Astrocyte of the spinal cord (primary cell): ENCODE data around the gene LRIF1.

Experiments used
- DNase-seq: peaks from one replicate; pipeline ENCODE4 v3.0.0; 2011; ENCODE audit warnings: low read depth, low spot score
- H3K4me3 ChIP-seq: 2 replicates; pipeline ENCODE4 v1.5.1; 2011; ENCODE audit warnings: low read depth, mild to moderate bottlenecking, low read length, moderate library complexity
- in situ Hi-C: cut with HindIII; loops from 2 replicates; pipeline ENCODE4 v1.10.0; 2017; ENCODE audit warnings: low sequenced_read_pairs
- TF ChIP-seq, protein P1 (sequence below): IDR thresholded peaks from 2 replicates; pipeline ENCODE4 v1.5.1; 2012; ENCODE audit warnings: low read depth, mild to moderate bottlenecking, low read length, inconsistent platforms

Gene LRIF1

DNA sequence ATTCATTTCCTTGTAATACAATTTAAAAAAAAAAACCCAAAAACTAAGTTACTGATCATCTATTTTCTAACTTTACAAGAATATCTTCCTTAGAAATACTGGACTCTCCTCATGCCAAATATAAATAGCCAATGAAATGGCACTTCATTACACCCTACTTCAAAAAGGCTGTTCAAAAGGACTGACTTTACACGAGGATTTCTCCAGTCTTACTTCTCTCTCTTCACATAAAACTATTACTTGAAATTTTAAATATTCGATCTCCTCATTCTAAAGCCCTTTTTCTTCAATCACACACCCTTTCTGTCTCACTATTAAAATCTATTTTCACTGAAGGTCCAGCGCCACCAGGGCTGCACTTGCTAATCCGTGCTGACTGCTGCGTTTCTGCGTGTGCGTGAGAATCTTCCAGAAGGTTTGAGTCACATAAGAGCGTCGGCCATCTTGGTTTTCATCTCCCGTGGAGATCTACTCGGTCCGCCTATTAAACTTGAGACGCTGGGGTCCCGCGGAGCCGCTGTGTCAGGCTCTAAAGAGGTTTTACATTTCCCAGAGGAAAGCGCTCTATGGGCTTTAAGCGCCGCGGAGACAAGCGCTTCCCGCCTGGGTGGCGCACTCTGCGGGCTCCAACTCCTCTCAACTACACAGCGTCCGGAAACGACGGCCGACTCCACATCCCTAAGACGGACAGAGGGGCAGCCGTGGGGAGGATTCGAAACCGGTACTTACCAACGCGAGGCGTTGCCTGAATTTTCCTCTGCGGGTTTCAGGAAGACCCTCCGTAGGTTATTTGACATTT lies 631 bp downstream of the LRIF1 start:
- H3K4me3 ChIP-seq: peak overlapping the region; percentile 73
- in situ Hi-C loops: no loop called here
- TF ChIP-seq, protein P1, sequence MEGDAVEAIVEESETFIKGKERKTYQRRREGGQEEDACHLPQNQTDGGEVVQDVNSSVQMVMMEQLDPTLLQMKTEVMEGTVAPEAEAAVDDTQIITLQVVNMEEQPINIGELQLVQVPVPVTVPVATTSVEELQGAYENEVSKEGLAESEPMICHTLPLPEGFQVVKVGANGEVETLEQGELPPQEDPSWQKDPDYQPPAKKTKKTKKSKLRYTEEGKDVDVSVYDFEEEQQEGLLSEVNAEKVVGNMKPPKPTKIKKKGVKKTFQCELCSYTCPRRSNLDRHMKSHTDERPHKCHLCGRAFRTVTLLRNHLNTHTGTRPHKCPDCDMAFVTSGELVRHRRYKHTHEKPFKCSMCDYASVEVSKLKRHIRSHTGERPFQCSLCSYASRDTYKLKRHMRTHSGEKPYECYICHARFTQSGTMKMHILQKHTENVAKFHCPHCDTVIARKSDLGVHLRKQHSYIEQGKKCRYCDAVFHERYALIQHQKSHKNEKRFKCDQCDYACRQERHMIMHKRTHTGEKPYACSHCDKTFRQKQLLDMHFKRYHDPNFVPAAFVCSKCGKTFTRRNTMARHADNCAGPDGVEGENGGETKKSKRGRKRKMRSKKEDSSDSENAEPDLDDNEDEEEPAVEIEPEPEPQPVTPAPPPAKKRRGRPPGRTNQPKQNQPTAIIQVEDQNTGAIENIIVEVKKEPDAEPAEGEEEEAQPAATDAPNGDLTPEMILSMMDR: peak; percentile 6
- peak; percentile 89 for DNase-seq

DNA sequence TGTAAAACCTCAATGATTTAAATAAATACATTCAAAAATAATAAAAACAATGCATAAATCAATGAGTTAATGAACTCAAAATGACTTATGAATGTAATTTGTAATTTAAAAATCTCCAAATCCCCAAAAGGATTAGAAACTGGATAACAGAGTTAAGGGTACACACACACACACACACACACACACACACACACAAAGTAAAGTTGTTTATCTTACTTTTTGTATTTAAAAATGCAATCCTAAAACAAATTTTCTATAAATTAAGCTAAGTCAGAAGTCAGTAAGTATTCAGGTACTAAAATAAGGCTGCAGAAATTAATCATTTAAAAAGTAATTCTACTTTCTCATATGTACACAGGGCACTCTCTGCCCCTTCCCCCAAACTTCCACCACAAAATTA lies 1.8 kb downstream of the LRIF1 start:
- in situ Hi-C loops: no loop called here
- no peak overlapping the region for H3K4me3 ChIP-seq
- DNase-seq: no peak
- TF ChIP-seq, protein P1: no peak

DNA sequence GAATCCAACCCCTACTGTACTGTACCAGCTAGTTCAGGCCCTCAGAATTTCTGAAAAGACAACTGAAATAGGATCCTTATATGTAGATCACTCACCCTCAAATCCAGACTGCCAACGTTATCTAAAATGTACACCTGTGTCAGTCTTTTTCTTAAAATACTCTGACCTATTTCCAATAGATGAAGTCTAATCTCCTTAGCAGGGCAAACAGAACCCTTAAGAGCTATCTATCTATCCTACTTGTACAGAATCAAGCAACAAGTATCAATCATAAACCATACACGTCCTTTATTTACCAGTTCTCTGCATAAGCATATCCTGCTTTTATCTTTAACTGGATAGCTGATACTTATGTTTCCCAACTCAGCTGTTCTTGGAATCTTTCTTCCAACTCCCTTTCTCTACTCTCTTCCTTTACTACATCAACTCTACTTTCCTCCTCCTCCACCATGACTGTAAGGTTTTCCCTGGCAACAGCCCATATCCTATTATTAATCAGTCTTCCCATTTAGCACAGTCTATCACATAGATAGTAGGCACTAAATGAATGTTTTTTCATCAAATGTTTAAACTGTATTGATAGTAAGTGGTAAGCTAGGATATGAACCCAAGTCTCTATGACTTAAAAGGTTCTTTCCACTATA lies 2.8 kb downstream of the LRIF1 start:
- in situ Hi-C loops: no loop called here
- H3K4me3 ChIP-seq: no peak overlapping the region
- TF ChIP-seq, protein P1: no peak
- no peak for DNase-seq

DNA sequence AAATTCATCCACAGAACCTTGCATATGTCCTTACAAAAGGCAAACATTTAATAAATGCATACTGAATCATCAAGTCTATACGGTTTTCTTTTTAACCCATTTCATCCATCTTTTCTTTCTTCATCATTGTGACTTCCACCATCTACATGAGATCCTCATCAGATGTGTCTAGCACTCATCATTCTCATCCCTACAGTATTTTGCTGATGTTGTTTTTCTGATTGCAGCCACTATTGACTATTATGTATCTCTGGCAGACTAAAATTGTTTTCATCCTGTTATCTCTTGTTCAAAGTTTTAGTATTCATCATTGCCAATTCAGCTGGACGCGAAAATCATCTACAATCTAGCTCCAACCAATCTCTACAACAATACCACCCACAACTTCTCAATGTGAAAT lies 5.9 kb downstream of the LRIF1 start:
- TF ChIP-seq, protein P1: no peak
- H3K4me3 ChIP-seq: no peak overlapping the region
- no peak for DNase-seq
- in situ Hi-C loops: no loop called here

DNA sequence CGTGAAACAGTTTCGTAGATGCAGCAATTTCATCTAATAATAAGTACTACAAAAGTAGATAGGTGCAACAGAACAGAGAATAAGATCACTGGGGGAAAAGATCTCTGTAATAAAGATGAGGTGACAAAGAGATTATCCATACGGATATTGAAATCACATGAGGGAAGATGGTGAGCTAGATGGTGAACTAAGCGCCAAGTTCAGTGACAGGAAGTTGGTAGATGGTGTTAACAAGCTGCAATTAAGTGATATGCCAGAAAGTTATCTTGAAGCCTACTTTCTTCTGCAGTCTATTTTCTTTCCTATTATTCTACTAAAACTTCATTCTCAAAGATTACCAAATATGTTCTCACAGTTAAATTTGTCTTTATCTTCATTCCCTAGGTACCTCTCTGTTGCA lies 7.1 kb downstream of the LRIF1 start:
- TF ChIP-seq, protein P1: no peak
- DNase-seq: no peak
- in situ Hi-C loops: no loop called here
- no peak overlapping the region for H3K4me3 ChIP-seq

DNA sequence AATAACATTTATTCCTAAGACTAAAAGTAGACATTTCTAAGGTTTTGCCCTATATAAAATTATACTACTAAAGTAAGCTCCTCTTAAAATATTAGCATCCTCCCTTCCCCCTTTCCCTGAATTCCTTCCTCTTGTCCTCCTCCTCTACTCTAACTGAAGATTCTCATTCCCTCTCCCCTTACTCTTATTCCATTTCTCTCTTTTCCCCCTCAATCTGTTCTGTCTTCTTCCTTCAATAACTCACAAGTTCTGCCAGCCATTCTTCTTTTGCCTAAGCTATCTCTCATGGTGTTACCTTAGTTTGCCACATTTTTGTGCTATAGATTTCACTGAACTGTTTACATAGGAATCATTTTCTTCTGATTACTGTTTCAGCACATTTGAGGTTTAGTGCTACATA lies 10.7 kb downstream of the LRIF1 start:
- no peak for DNase-seq
- in situ Hi-C loops: no loop called here
- TF ChIP-seq, protein P1: no peak
- no peak overlapping the region for H3K4me3 ChIP-seq
